A673 (cell line): ENCODE results near the gene ASB13. TPM values are rescaled to one million over a fixed set of nuclear protein-coding genes. Genes with fewer than 3 reads are reported as not detected.

Experiments
- BruUV-seq: library from RNA; stranded (reverse); fragments of 400-500 nt; replicated peaks from 2 replicates; lab custom pipeline; 2021; lab: Mats Ljungman, UMichigan
- CTCF ChIA-PET: fragments of 300-600 bp; sonication (Branson Sonifier 250); formaldehyde crosslinking; loops from one replicate; lab custom pipeline; 2022; ENCODE audit warnings: antibody characterized with exemption; lab: Charles Lee
- POLR2A ChIA-PET: fragments of 300-600 bp; sonication (Branson Sonifier 250); formaldehyde crosslinking; loops from one replicate; lab custom pipeline; 2022; ENCODE audit warnings: antibody characterized with exemption; ENCODE audit not compliant: low non-redundant PET; lab: Charles Lee
- DNase-seq: peaks from one replicate; pipeline ENCODE4 v3.0.0-alpha.2; 2015; ENCODE audit warnings: low spot score
- H3K27ac ChIP-seq: fragments of 200-600 bp; sonication (generic); 2 replicates; pipeline ENCODE4 v1.5.1; 2016; ENCODE audit warnings: mixed run types, low read depth, mild to moderate bottlenecking, mixed read lengths, antibody characterized with exemption, low read length; ENCODE audit not compliant: poor library complexity, severe bottlenecking
- H3K27me3 ChIP-seq: fragments of 200-600 bp; sonication (generic); replicated peaks from 2 replicates; pipeline ENCODE4 v1.6.1; 2017; ENCODE audit warnings: mixed run types, low read depth, mild to moderate bottlenecking, mixed read lengths, antibody characterized with exemption, low read length; ENCODE audit not compliant: insufficient read depth, poor library complexity
- H3K36me3 ChIP-seq: fragments of 200-600 bp; sonication (generic); 2 replicates; pipeline ENCODE4 v1.6.1; 2016; ENCODE audit warnings: mixed run types, mild to moderate bottlenecking, mixed read lengths, antibody characterized with exemption, low read length; ENCODE audit not compliant: insufficient read depth, poor library complexity, severe bottlenecking
- H3K4me1 ChIP-seq: fragments of 200-600 bp; sonication (generic); 2 replicates; pipeline ENCODE4 v1.6.1; 2017; ENCODE audit warnings: mixed run types, mild to moderate bottlenecking, mixed read lengths, antibody characterized with exemption, low read length; ENCODE audit not compliant: insufficient read depth, poor library complexity, severe bottlenecking
- H3K4me3 ChIP-seq: fragments of 200-600 bp; sonication (generic); 2 replicates; pipeline ENCODE4 v1.5.1; 2016; ENCODE audit warnings: low read depth, mixed run types, mild to moderate bottlenecking, mixed read lengths, low read length; ENCODE audit not compliant: poor library complexity, severe bottlenecking
- H3K9me3 ChIP-seq: fragments of 200-600 bp; sonication (generic); 2 replicates; pipeline ENCODE4 v1.6.1; 2016; ENCODE audit warnings: mixed run types, low read depth, mild to moderate bottlenecking, mixed read lengths, antibody characterized with exemption, low read length; ENCODE audit not compliant: poor library complexity, severe bottlenecking
- CTCF ChIP-seq: fragments of 300-800, 200-600 bp; sonication (generic); conservative IDR thresholded peaks from 2 replicates; pipeline ENCODE4 v1.5.1; 2017; ENCODE audit warnings: low read depth, mild to moderate bottlenecking, antibody characterized with exemption, low read length, moderate library complexity, mixed read lengths
- EZH2 ChIP-seq: fragments of 200-600 bp; sonication (generic); IDR thresholded peaks from 2 replicates; pipeline ENCODE4 v1.6.1; 2017; ENCODE audit warnings: borderline replicate concordance, low read depth, mild to moderate bottlenecking, mixed read lengths, antibody characterized with exemption, low read length; ENCODE audit not compliant: poor library complexity, severe bottlenecking
- intact Hi-C: fragments of 100-400 bp; cut with micrococcal nuclease; formaldehyde crosslinking; loops from one replicate; pipeline ENCODE4 v1.10.0; 2022; ENCODE audit not compliant: unreplicated experiment
- total RNA-seq: library from RNA; stranded (reverse); gene quantifications from 2 replicates; pipeline ENCODE4 v1.2.3, GENCODE V29; 2021

ASB13 gene
- total RNA-seq, 1 experiment from 2014 or later = 11.9 TPM

- ChIA-PET CTCF (no interaction called here), POLR2A (interaction anchor here (0.7 kb wide), 1 partner anchor 128 kb away, joined by 3 read pairs; no protein-coding TSS in a partner anchor)
- no TSS peak for BruUV-seq
- DNase-seq = no peak
- no peaks in the 10 kb centered on the region for H3K27me3 ChIP-seq
- no peak overlapping the region for H3K4me3 ChIP-seq
- no peaks in the 10 kb centered on the region for H3K36me3 ChIP-seq
- intact Hi-C loops = loop anchor here (10.0 kb wide), 2 partner anchors 247 to 783 kb away; no protein-coding TSS in a partner anchor
- no peak for TF ChIP-seq EZH2
- no peak for TF ChIP-seq CTCF
- peaks cover 3% of the 10 kb centered on the region for H3K4me1 ChIP-seq
- no peaks in the 10 kb centered on the region for H3K9me3 ChIP-seq
- H3K27ac ChIP-seq = no peak overlapping the region
These were observed 38.8 kb downstream of the ASB13 start for GRCh38 chr10:5627486-5628044.

DNA sequence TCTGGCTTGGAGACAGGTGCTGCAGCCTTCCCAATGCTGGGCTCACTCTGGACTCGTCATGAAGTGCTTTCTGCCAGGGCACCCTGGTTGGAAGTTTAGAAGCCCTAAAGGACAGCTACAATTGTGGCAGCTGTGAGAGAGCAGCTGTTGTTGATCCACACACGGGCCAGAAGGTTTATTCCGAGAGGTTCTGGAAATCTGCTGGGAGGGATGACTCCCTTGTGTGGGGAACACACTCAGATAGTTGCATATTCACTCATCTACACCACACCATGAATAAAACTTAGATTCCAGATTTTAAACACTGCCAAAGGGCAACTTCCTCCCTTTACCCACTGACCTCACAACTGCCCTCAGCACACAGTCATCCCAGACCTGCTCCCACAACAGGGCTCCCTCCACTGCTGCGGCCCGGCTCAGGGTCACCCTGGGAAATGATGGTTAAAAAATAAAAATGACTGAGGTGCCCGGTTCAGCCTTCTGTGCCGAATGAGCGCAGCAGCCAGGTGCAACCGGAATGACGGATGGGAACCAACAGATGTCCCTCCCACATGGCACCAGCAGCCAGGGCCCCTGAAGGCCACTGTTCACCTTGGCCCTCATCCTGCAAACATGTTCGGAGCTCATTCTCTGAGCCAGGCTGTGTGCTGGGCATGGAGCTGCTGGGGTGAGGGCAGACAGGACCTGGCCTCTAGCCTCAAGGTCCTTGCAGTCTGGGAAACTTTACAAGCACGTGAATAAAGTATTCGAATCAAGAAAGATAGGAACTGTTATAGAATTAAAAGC is 40.2 kb downstream of the ASB13 start:
- H3K27me3 ChIP-seq = no peaks in the 10 kb centered on the region
- BruUV-seq = no TSS peak
- ChIA-PET POLR2A (no interaction called here), CTCF (no interaction called here)
- H3K9me3 ChIP-seq = no peaks in the 10 kb centered on the region
- no peak overlapping the region for H3K4me3 ChIP-seq
- no peak overlapping the region for H3K27ac ChIP-seq
- intact Hi-C loops = loop anchor here (10.0 kb wide), 2 partner anchors 249 to 781 kb away; no protein-coding TSS in a partner anchor
- no peaks in the 10 kb centered on the region for H3K36me3 ChIP-seq
- no peak for TF ChIP-seq CTCF
- no peak for TF ChIP-seq EZH2
- DNase-seq = no peak
- H3K4me1 ChIP-seq = peaks cover 3% of the 10 kb centered on the region

GRCh38 chr10:5624701-5625100 is 41.7 kb downstream of the ASB13 start:
- CTCF ChIA-PET = no interaction called here
- no TSS peak for BruUV-seq
- POLR2A ChIA-PET = no interaction called here
- no peaks in the 10 kb centered on the region for H3K27me3 ChIP-seq
- H3K9me3 ChIP-seq = no peaks in the 10 kb centered on the region
- H3K4me3 ChIP-seq = no peak overlapping the region
- no peak for TF ChIP-seq CTCF
- TF ChIP-seq EZH2 = no peak
- H3K36me3 ChIP-seq = no peaks in the 10 kb centered on the region
- H3K27ac ChIP-seq = no peak overlapping the region
- peaks cover 3% of the 10 kb centered on the region for H3K4me1 ChIP-seq
- DNase-seq = no peak
- intact Hi-C loops = loop anchor here (5.0 to 10.0 kb wide), 4 partner anchors 182 to 807 kb away; no protein-coding TSS in a partner anchor
